CD4-positive, alpha-beta T cell (primary cell): Measurements from ENCODE around the gene LRRC39. TPM values are rescaled to one million over a fixed set of nuclear protein-coding genes. Genes with fewer than 3 reads are reported as not detected.

ENCODE experiments used
- ATAC-seq: fragments of 200-7000 bp; cut with Tn5 transposase; one replicate; pipeline ENCODE4 v1.10.0; 2022; ENCODE audit warnings: mild to moderate bottlenecking; ENCODE audit not compliant: poor library complexity
- CTCF ChIA-PET: fragments of 350-600 bp; sonication (Branson Sonifier 250); formaldehyde crosslinking; loops from one replicate; lab custom pipeline; 2021; ENCODE audit warnings: antibody characterized with exemption, inconsistent platforms; lab: Charles Lee
- POLR2A ChIA-PET: fragments of 350-600 bp; sonication (Branson Sonifier 250); formaldehyde crosslinking; loops from one replicate; lab custom pipeline; 2021; ENCODE audit warnings: antibody characterized with exemption, inconsistent platforms; lab: Charles Lee
- DNase-seq, 14 experiments: peaks; one replicate each; pipeline ENCODE4 v3.0.0-alpha.2; 2013 to 2020; ENCODE audit warnings: mixed read lengths in 2 of 14
- H3K27ac ChIP-seq, 2 donors: one replicate each; pipeline versions ENCODE4 v1.5.1 to v1.7.0; 2013; ENCODE audit warnings: low read length in 2 of 2, low read depth in 1 of 2, mild to moderate bottlenecking in 1 of 2
- H3K27me3 ChIP-seq, 2 experiments: 1 replicate in 1 of 2; 2 replicates in 1 of 2; pipeline versions ENCODE4 v1.6.1 to v1.7.0; 2013; ENCODE audit warnings: low read length in 2 of 2, control low read depth in 1 of 2, mild to moderate bottlenecking in 1 of 2, moderate library complexity in 1 of 2; ENCODE audit not compliant: insufficient read depth in 2 of 2, control insufficient read depth in 1 of 2
- H3K36me3 ChIP-seq: one replicate; pipeline ENCODE4 v1.6.1; 2013; ENCODE audit warnings: low read length, control low read depth; ENCODE audit not compliant: insufficient read depth
- H3K4me1 ChIP-seq: one replicate; pipeline ENCODE4 v1.6.1; 2013; ENCODE audit warnings: low read length, control low read depth; ENCODE audit not compliant: insufficient read depth
- H3K4me3 ChIP-seq: one replicate; pipeline ENCODE4 v1.5.1; 2013; ENCODE audit warnings: mild to moderate bottlenecking, low read length, moderate library complexity
- H3K9me3 ChIP-seq, 2 experiments: 1 replicate in 1 of 2; 2 replicates in 1 of 2; pipeline versions ENCODE4 v1.6.1 to v1.7.0; 2013; ENCODE audit warnings: low read length in 2 of 2, mild to moderate bottlenecking in 2 of 2, control low read depth in 1 of 2, moderate library complexity in 1 of 2; ENCODE audit not compliant: control insufficient read depth in 1 of 2, insufficient read depth in 1 of 2
- H3K27ac Mint-ChIP-seq: one replicate; pipeline ENCODE4 v1.8.0; 2020; ENCODE audit warnings: mixed read lengths
- H3K27me3 Mint-ChIP-seq: one replicate; pipeline ENCODE4 v1.8.0; 2021; ENCODE audit warnings: mixed read lengths
- H3K36me3 Mint-ChIP-seq: one replicate; pipeline ENCODE4 v1.8.0; 2021; ENCODE audit warnings: low read depth, mixed read lengths
- H3K4me1 Mint-ChIP-seq: one replicate; pipeline ENCODE4 v1.8.0; 2021; ENCODE audit warnings: low read depth, mixed read lengths
- H3K4me3 Mint-ChIP-seq: one replicate; pipeline ENCODE4 v1.8.0; 2020; ENCODE audit warnings: mild to moderate bottlenecking, mixed read lengths
- H3K9me3 Mint-ChIP-seq: one replicate; pipeline ENCODE4 v1.8.0; 2020; ENCODE audit warnings: mixed read lengths
- intact Hi-C, 2 experiments: fragments of 100-400 bp; cut with DNase I in 1 of 2; cut with micrococcal nuclease in 1 of 2; formaldehyde crosslinking; loops; one replicate each; pipeline versions ENCODE4 v1.15.1 to v1.9.0; 2023 to 2025; cut with DNase I, micrococcal nuclease
- total RNA-seq, 174 experiments: library from RNA in 2 of 174; stranded (reverse) in 2 of 174; gene quantifications; one replicate each; pipeline ENCODE4 v1.2.3 and lab custom pipeline; 2021 to 2026
- TF ChIP-seq, protein P1 (sequence below): fragments of 200-600 bp; IDR thresholded peaks from one replicate; pipeline ENCODE4 v1.8.0; 2022; ENCODE audit warnings: antibody characterized with exemption, mild to moderate bottlenecking

LRRC39 gene
- total RNA-seq, 2 experiments from 2014 or later: 1.3 to 1.4 TPM

DNA sequence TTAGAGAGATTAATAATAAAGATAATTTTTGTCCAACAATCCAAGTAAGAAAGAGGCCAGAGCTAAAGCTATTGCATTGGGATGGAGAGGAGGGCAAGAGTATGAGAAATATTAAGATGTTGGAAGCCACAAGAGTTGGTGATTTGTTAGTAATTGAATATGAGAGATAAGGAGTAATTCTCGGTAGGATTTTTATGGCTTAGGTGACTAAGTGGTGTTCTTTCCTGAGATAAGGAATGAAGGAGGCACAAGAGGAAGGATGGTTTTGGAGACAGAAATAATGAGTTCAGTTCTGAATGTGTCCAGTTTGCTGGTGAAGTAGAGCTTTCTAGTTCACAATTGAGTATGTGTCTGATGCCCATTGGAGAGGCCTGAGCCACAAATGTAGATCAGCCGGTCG is 35.7 kb downstream of the LRRC39 start:
- no peaks in the 10 kb centered on the region for H3K27me3 ChIP-seq
- no peak for ATAC-seq
- H3K9me3 ChIP-seq: no peaks in the 10 kb centered on the region
- TF ChIP-seq, protein P1, sequence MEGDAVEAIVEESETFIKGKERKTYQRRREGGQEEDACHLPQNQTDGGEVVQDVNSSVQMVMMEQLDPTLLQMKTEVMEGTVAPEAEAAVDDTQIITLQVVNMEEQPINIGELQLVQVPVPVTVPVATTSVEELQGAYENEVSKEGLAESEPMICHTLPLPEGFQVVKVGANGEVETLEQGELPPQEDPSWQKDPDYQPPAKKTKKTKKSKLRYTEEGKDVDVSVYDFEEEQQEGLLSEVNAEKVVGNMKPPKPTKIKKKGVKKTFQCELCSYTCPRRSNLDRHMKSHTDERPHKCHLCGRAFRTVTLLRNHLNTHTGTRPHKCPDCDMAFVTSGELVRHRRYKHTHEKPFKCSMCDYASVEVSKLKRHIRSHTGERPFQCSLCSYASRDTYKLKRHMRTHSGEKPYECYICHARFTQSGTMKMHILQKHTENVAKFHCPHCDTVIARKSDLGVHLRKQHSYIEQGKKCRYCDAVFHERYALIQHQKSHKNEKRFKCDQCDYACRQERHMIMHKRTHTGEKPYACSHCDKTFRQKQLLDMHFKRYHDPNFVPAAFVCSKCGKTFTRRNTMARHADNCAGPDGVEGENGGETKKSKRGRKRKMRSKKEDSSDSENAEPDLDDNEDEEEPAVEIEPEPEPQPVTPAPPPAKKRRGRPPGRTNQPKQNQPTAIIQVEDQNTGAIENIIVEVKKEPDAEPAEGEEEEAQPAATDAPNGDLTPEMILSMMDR: no peak
- peak overlapping the region; percentile 39 for H3K27ac Mint-ChIP-seq
- H3K4me1 Mint-ChIP-seq: peaks cover 18% of the 10 kb centered on the region
- intact Hi-C loops: no loop called here
- peaks cover 95% of the 10 kb centered on the region for H3K36me3 ChIP-seq
- peaks cover 90% of the 10 kb centered on the region for H3K36me3 Mint-ChIP-seq
- no peak overlapping the region for H3K4me3 Mint-ChIP-seq
- POLR2A ChIA-PET: interaction anchor here (0.6 kb wide), 1 partner anchor 9 kb away, joined by 3 read pairs; the partner anchor contains the start of gene TRMT13
- H3K4me3 ChIP-seq: no peak overlapping the region
- no peaks in the 10 kb centered on the region for H3K4me1 ChIP-seq
- CTCF ChIA-PET: no interaction called here
- no peaks in the 10 kb centered on the region for H3K27me3 Mint-ChIP-seq
- H3K9me3 Mint-ChIP-seq: no peaks in the 10 kb centered on the region
- no peak for DNase-seq
- no peak overlapping the region for H3K27ac ChIP-seq

DNA sequence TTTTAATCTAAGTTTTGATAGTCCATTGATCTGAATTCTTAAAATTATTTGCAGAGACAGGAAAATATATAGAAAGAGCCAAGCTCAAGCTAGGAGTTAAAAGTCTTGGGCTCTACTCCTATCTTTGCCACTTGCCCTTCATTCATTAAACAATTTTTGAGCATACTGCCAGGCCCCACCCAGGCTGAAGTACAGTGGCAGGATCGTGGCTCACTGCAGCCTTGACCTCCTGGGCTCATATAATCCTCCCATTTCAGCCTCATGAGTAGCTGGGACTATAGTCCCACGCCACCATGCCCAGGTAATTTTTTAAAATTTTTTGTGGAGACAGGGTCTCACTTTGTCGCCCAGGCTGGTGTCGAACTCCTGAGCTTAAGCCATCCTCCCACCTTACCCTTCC is 36.9 kb downstream of the LRRC39 start:
- DNase-seq: no peak
- ChIA-PET POLR2A (no interaction called here), CTCF (no interaction called here)
- peak overlapping the region; percentile 39 for H3K27ac Mint-ChIP-seq
- intact Hi-C loops: no loop called here
- ATAC-seq: no peak
- H3K9me3 Mint-ChIP-seq: no peaks in the 10 kb centered on the region
- Histone ChIP-seq H3K4me3 (no peak overlapping the region), H3K9me3 (no peaks in the 10 kb centered on the region), H3K4me1 (no peaks in the 10 kb centered on the region), H3K36me3 (peaks cover 94% of the 10 kb centered on the region), H3K27me3 (no peaks in the 10 kb centered on the region), H3K27ac (no peak overlapping the region)
- H3K4me3 Mint-ChIP-seq: no peak overlapping the region
- no peaks in the 10 kb centered on the region for H3K27me3 Mint-ChIP-seq
- peaks cover 18% of the 10 kb centered on the region for H3K4me1 Mint-ChIP-seq
- peaks cover 93% of the 10 kb centered on the region for H3K36me3 Mint-ChIP-seq
- TF ChIP-seq, protein P1: no peak

DNA sequence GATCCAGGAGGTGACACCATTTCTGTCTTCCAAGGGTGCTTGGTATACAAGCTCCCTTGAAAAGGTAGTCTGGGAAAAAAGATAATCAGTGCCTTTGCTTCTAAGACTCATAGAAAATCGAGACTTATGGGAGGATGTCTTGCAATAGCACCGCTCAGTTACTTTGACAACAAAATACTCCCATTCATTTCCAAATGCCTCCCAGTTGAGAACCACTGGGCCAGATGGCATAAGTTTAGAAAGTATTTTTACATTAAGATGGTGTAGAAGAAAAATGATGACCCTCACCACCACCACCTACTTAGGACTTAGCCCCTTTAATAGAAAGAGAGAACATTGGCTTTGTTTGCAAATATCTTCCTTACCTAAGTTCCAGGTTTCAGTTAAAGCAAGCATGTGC is 40.5 kb downstream of the LRRC39 start:
- intact Hi-C loops: loop anchor here in 1 of 2 experiments (10.0 kb wide), 2 partner anchors 333 to 757 kb away; partner anchors contain the start of genes EXTL2 and SLC30A7
- H3K4me1 Mint-ChIP-seq: peaks cover 47% of the 10 kb centered on the region
- Histone ChIP-seq H3K4me1 (peaks cover 5% of the 10 kb centered on the region), H3K9me3 (no peaks in the 10 kb centered on the region), H3K27ac (no peak overlapping the region), H3K4me3 (no peak overlapping the region), H3K27me3 (no peaks in the 10 kb centered on the region), H3K36me3 (peaks cover 60% of the 10 kb centered on the region)
- ChIA-PET POLR2A (no interaction called here), CTCF (no interaction called here)
- no peak overlapping the region for H3K27ac Mint-ChIP-seq
- ATAC-seq: no peak
- no peaks in the 10 kb centered on the region for H3K27me3 Mint-ChIP-seq
- no peak overlapping the region for H3K4me3 Mint-ChIP-seq
- DNase-seq: no peak
- TF ChIP-seq, protein P1: no peak
- no peaks in the 10 kb centered on the region for H3K9me3 Mint-ChIP-seq
- peaks cover 75% of the 10 kb centered on the region for H3K36me3 Mint-ChIP-seq
